CD8-positive, alpha-beta memory T cell (primary cell): ENCODE measurements around the gene SLC27A5. TPM values are rescaled to one million over a fixed set of nuclear protein-coding genes. Genes with fewer than 3 reads are reported as not detected.
A peak's percentile ranks its signal among the peaks of the same experiment; 100 is the strongest.

Source experiments
- CTCF ChIA-PET: fragments of 350-600 bp; sonication (Branson Sonifier 250); formaldehyde crosslinking; loops from one replicate; lab custom pipeline; 2021; ENCODE audit warnings: antibody characterized with exemption; lab: Charles Lee
- POLR2A ChIA-PET: fragments of 350-600 bp; sonication (Branson Sonifier 250); formaldehyde crosslinking; loops from one replicate; lab custom pipeline; 2021; ENCODE audit warnings: antibody characterized with exemption; lab: Charles Lee
- DNase-seq, 5 donors: peaks; one replicate each; pipeline versions ENCODE4 v3.0.0 to v3.0.0-alpha.2; 2020 to 2022; ENCODE audit warnings: mixed read lengths in 1 of 5
- H3K27ac ChIP-seq: one replicate; pipeline ENCODE4 v1.7.0; 2013; ENCODE audit warnings: low read depth, mild to moderate bottlenecking, low read length, moderate library complexity
- H3K27me3 ChIP-seq: 2 replicates; pipeline ENCODE4 v1.7.0; 2013; ENCODE audit warnings: low read length, mild to moderate bottlenecking; ENCODE audit not compliant: insufficient read depth, poor library complexity, severe bottlenecking
- H3K36me3 ChIP-seq: 2 replicates; pipeline ENCODE4 v1.7.0; 2013; ENCODE audit warnings: mild to moderate bottlenecking, low read length, moderate library complexity; ENCODE audit not compliant: insufficient read depth
- H3K4me1 ChIP-seq: 2 replicates; pipeline ENCODE4 v1.7.0; 2013; ENCODE audit warnings: mild to moderate bottlenecking, low read length, moderate library complexity; ENCODE audit not compliant: insufficient read depth
- H3K4me3 ChIP-seq: 2 replicates; pipeline ENCODE4 v1.7.0; 2013; ENCODE audit warnings: mild to moderate bottlenecking, low read length
- H3K9me3 ChIP-seq: 2 replicates; pipeline ENCODE4 v1.7.0; 2013; ENCODE audit warnings: mild to moderate bottlenecking, low read length
- H3K27ac Mint-ChIP-seq, 8 donors: one replicate each; pipeline ENCODE4 v1.8.0; 2020 to 2021; ENCODE audit warnings: mixed read lengths in 8 of 8, mild to moderate bottlenecking in 6 of 8, inconsistent platforms in 3 of 8, moderate library complexity in 3 of 8
- H3K27me3 Mint-ChIP-seq, 2 donors: one replicate each; pipeline ENCODE4 v1.8.0; 2020 to 2021; ENCODE audit warnings: mixed read lengths in 2 of 2, mild to moderate bottlenecking in 1 of 2, moderate library complexity in 1 of 2
- H3K36me3 Mint-ChIP-seq, 3 donors: one replicate each; pipeline ENCODE4 v1.8.0; 2020 to 2021; ENCODE audit warnings: mixed read lengths in 3 of 3, inconsistent platforms in 1 of 3, mild to moderate bottlenecking in 1 of 3
- H3K4me1 Mint-ChIP-seq, 3 donors: one replicate each; pipeline ENCODE4 v1.8.0; 2020 to 2021; ENCODE audit warnings: mixed read lengths in 3 of 3, inconsistent platforms in 1 of 3, mild to moderate bottlenecking in 1 of 3
- H3K4me3 Mint-ChIP-seq, 7 donors: one replicate each; pipeline ENCODE4 v1.8.0; 2020 to 2021; ENCODE audit warnings: mixed read lengths in 7 of 7, mild to moderate bottlenecking in 6 of 7, moderate library complexity in 4 of 7, inconsistent platforms in 2 of 7
- H3K9me3 Mint-ChIP-seq, 5 donors: one replicate each; pipeline ENCODE4 v1.8.0; 2020 to 2022; ENCODE audit warnings: mixed read lengths in 5 of 5, mild to moderate bottlenecking in 3 of 5, moderate library complexity in 2 of 5, inconsistent platforms in 1 of 5
- polyA plus RNA-seq: library from polyadenylated mRNA; unstranded; fragments of 300-500 nt; fragmentation: Illumina TruSeq; gene quantifications from one replicate; pipeline ENCODE4 v1.2.3, GENCODE V29; 2021
- total RNA-seq, 2 experiments: library from RNA; stranded (reverse); gene quantifications; one replicate each; pipeline ENCODE4 v1.2.3, GENCODE V29; 2021

The SLC27A5 gene
- total and polyA plus RNA-seq, 3 experiments from 2014 or later: 16.1 to 25.9 (median 19.1) TPM

DNA sequence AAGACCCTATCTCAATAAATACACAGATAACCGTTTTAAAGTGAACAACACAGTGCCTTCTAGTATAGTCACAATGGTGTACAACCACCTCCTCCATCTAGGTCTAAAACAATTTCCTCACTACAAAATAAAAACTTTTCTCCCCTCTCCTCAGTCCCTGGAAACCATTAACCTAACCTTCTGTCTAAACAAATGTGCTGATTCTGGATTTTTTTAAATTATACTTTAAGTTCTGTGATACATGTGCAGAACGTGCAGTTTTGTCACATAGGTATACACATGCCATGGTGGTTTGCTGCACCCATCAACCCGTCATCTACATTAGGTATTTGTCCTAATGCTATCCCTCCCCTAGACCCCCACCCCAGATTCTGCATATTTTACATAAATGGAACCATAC is 17.6 kb upstream of the SLC27A5 start:
- H3K4me3 ChIP-seq: no peak overlapping the region
- H3K27ac ChIP-seq: no peak overlapping the region
- ChIA-PET CTCF (interaction anchor here (1.1 kb wide), 1 partner anchor 10 kb away, joined by 6 read pairs; the partner anchor contains the start of gene ZBTB45), POLR2A (no interaction called here)
- Mint-ChIP-seq H3K4me1 (no peaks in the 10 kb centered on the region), H3K4me3 (peak overlapping the region in 1 of 7 donors; percentile 32), H3K27me3 (peaks cover 6 to 8% of the 10 kb centered on the region in 2 donors), H3K36me3 (no peaks in the 10 kb centered on the region), H3K27ac (no peak overlapping the region), H3K9me3 (peaks cover 0 to 2% (median 0%) of the 10 kb centered on the region in 5 donors)
- DNase-seq: no peak
- no peaks in the 10 kb centered on the region for H3K4me1 ChIP-seq
- no peaks in the 10 kb centered on the region for H3K9me3 ChIP-seq
- H3K36me3 ChIP-seq: no peaks in the 10 kb centered on the region
- no peaks in the 10 kb centered on the region for H3K27me3 ChIP-seq

DNA sequence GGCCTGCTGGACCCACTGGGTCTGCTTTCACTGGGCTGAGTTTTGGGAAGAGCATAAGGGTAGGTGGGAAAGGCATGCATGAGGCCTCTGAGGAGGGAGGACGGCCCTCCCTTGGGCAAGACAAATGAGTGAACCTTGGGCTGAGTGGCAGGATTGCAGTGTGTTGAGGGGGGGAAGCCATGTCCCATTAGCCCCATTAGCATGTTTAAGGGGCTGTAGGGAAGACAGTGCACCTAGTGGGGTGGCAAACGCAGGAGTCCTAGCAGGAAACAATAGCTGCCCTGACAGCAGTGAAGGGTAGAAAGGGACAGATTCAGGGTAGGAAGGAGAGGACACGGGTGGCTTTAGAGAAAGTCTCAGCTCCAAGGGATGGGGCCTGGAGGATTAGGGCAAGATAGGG is 10.9 kb upstream of the SLC27A5 start:
- H3K27ac ChIP-seq: no peak overlapping the region

DNA sequence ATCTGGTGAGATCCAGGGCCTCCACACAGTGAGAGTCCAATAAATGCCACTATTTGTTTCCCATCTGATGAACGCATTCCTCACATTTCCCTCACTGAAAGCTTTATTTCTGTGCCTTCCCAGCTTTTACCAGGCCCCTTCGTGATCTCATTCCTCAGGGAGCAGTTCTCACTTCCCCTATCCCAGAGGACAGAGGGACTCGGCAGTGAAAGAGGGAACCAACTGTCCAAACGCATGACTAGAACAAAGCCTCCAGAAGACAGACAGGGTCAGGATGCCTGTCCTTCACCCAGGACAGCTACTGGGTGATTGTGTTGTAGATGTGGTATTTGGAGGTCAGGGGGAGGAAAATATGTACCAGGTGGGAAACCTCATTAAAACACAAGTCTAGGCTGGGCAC is 9.9 kb upstream of the SLC27A5 start:
- H3K4me1 Mint-ChIP-seq: peaks cover 26 to 35% (median 29%) of the 10 kb centered on the region in 3 donors
- DNase-seq: no peak
- H3K36me3 Mint-ChIP-seq: peaks cover 0 to 13% (median 0%) of the 10 kb centered on the region in 3 donors
- H3K27ac ChIP-seq: no peak overlapping the region
- peaks cover 20% of the 10 kb centered on the region for H3K4me1 ChIP-seq
- no peaks in the 10 kb centered on the region for H3K36me3 ChIP-seq
- ChIA-PET CTCF (interaction anchor here (3.7 to 7.4 kb wide), 4 partner anchors 22 to 59 kb away, joined by 24 to 77 read pairs (median 37); partner anchors contain the start of genes CHMP2A, MZF1 and TRIM28), POLR2A (interaction anchor here (0.6 to 2.6 kb wide), 3 partner anchors 23 to 51 kb away, joined by 3 to 28 read pairs (median 17); partner anchors contain the start of genes MZF1 and TRIM28)
- H3K27ac Mint-ChIP-seq: peak overlapping the region in 4 of 8 donors; percentile 15 to 78 (median 50)
- H3K9me3 Mint-ChIP-seq: peaks cover 0 to 2% (median 0%) of the 10 kb centered on the region in 5 donors
- peak overlapping the region in 3 of 7 donors; percentile 23 to 63 (median 46) for H3K4me3 Mint-ChIP-seq
- no peaks in the 10 kb centered on the region for H3K27me3 ChIP-seq
- no peak overlapping the region for H3K4me3 ChIP-seq
- peaks cover 0 to 2% of the 10 kb centered on the region in 2 donors for H3K27me3 Mint-ChIP-seq
- no peaks in the 10 kb centered on the region for H3K9me3 ChIP-seq

More for the DNA sequence above, 10.9 kb upstream of the SLC27A5 start:
- Histone ChIP-seq H3K4me1 (peaks cover 20% of the 10 kb centered on the region), H3K36me3 (no peaks in the 10 kb centered on the region), H3K27me3 (no peaks in the 10 kb centered on the region), H3K9me3 (no peaks in the 10 kb centered on the region), H3K4me3 (no peak overlapping the region)
- Mint-ChIP-seq H3K4me3 (peak overlapping the region in 2 of 7 donors; percentile 6 to 8), H3K9me3 (peaks cover 0 to 2% (median 0%) of the 10 kb centered on the region in 5 donors), H3K27me3 (peaks cover 0 to 2% of the 10 kb centered on the region in 2 donors), H3K4me1 (peaks cover 26 to 29% (median 28%) of the 10 kb centered on the region in 3 donors), H3K27ac (peak overlapping the region in 2 of 8 donors; percentile 58 to 78), H3K36me3 (peaks cover 0 to 9% (median 0%) of the 10 kb centered on the region in 3 donors)
- no peak for DNase-seq
- CTCF ChIA-PET: interaction anchor here (4.6 to 7.4 kb wide), 2 partner anchors 21 to 58 kb away, joined by 29 to 77 read pairs; partner anchors contain the start of gene TRIM28
- POLR2A ChIA-PET: interaction anchor here (0.7 kb wide), 1 partner anchor 26 kb away, joined by 4 read pairs; no protein-coding TSS in a partner anchor

DNA sequence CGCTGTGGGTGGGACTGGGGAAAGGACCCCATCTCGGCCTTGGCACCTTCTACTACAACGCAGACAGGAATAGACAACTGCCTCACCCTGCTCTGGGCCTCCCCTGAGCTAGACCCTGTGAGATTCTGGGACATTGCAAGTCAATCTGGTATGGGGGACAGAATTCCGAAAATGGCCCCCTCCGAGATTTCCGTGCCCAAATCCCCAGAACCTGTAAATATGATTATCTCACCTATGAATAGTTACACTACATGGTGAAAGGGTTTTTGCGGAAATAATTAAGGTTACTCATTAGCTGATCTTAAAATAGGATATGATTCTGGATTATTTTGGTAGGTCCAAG is 8.4 kb upstream of the SLC27A5 start:
- Mint-ChIP-seq H3K27me3 (peaks cover 0 to 3% of the 10 kb centered on the region in 2 donors), H3K27ac (peak overlapping the region; percentile 90 to 99 (median 98)), H3K4me1 (peaks cover 33 to 42% (median 34%) of the 10 kb centered on the region in 3 donors), H3K4me3 (peak overlapping the region; percentile 90 to 97 (median 95)), H3K36me3 (peaks cover 0 to 26% (median 4%) of the 10 kb centered on the region in 3 donors), H3K9me3 (no peaks in the 10 kb centered on the region)
- Histone ChIP-seq H3K27ac (peak overlapping the region; percentile 86), H3K4me1 (peaks cover 20% of the 10 kb centered on the region), H3K27me3 (no peaks in the 10 kb centered on the region), H3K36me3 (peaks cover 6% of the 10 kb centered on the region), H3K4me3 (peak overlapping the region; percentile 81), H3K9me3 (no peaks in the 10 kb centered on the region)
- ChIA-PET POLR2A (interaction anchor here (0.6 to 2.6 kb wide), 15 partner anchors 21 to 337 kb away, joined by 3 to 28 read pairs (median 5); partner anchors contain the start of genes CHMP2A, MZF1, TRIM28 and UBE2M), CTCF (interaction anchor here (0.7 to 7.4 kb wide), 29 partner anchors 8 to 338 kb away, joined by 3 to 77 read pairs (median 5); partner anchors contain the start of genes CHMP2A, ERVK3-1, MZF1 and TRIM28)
- DNase-seq: no peak

DNA sequence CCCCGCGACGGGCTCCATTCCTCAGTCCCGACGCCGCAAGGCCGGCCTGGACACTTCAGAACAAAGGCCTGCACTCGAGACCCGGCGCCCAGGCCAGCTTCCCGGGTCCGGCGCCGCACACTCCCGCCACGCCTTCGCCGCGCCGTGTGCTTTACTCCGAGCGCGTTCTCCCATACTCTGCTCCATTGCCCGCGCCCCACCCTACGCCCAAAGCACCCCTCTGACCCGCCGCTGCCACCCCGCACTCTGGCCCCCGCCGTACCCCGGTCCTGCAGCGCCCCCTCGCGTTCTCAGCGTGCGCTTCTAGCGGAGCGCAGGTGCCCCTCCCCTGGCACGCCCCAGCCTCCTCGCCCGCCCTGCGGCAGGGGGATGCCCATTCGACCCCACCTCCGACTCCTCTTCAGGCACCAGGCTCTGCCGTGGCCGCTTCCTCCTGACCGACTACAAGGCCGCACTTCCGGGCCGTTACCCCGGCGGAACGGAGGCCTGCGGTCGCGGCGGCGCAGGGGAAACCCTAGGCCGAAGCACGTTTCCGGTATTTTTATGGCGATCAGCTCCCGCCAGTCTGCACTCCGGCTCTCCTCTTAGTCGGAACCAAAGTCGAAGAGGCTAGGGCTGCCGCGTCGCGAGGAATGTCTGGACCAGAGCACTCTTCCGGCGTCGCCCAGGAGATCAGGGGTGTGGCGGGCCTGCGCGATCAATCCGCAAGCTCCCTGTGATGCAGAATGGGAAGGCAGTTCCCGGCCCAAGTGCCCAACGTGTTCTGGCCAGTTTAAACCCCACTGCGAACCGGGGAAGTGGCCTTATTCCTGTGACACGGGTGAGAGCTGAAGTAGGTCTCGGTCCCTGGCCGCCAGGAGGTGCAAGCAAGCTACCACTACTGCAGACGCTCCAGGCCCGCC is 7.8 kb upstream of the SLC27A5 start, which contains the start of gene ZBTB45:
Gene ZBTB45, minus strand, starts transcription at position 456 of the 902 bp plus-strand sequence. CDS start 2,137 bp downstream, outside the sequence.
- H3K4me1 Mint-ChIP-seq: peaks cover 34 to 46% (median 35%) of the 10 kb centered on the region in 3 donors
- POLR2A ChIA-PET: interaction anchor here (0.6 to 2.6 kb wide), 15 partner anchors 20 to 336 kb away, joined by 3 to 28 read pairs (median 5); partner anchors contain the start of genes CHMP2A, MZF1, TRIM28 and UBE2M
- peaks cover 0 to 3% of the 10 kb centered on the region in 2 donors for H3K27me3 Mint-ChIP-seq

DNA sequence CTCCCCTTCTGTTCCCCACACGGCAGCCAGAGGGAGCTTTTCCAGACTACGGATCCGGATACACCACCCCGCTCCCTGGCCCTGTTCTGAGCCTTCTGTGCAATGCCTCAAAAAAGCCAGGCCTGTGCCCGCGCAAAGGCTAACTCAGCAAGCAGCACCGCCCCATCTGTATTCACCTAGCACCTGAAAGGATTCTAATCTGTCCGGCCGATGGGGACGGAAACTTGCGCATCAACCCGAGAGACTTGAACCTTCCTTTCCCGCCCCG is 7.2 kb upstream of the SLC27A5 start:
- Histone ChIP-seq H3K4me3 (peak overlapping the region; percentile 81), H3K27ac (peak overlapping the region; percentile 86), H3K27me3 (no peaks in the 10 kb centered on the region), H3K9me3 (no peaks in the 10 kb centered on the region), H3K4me1 (peaks cover 27% of the 10 kb centered on the region), H3K36me3 (peaks cover 6% of the 10 kb centered on the region)
- Mint-ChIP-seq H3K36me3 (peaks cover 0 to 29% (median 4%) of the 10 kb centered on the region in 3 donors), H3K27ac (peak overlapping the region; percentile 90 to 99 (median 98)), H3K27me3 (peaks cover 0 to 3% of the 10 kb centered on the region in 2 donors), H3K9me3 (no peaks in the 10 kb centered on the region), H3K4me3 (peak overlapping the region; percentile 90 to 97 (median 95)), H3K4me1 (peaks cover 38 to 52% (median 38%) of the 10 kb centered on the region in 3 donors)
- DNase-seq: peak; percentile 23 to 65 (median 28)
- CTCF ChIA-PET: interaction anchor here (0.7 to 7.4 kb wide), 9 partner anchors 19 to 337 kb away, joined by 3 to 77 read pairs (median 24); partner anchors contain the start of genes CHMP2A, MZF1 and TRIM28
- POLR2A ChIA-PET: interaction anchor here (1.7 to 2.1 kb wide), 3 partner anchors 35 to 61 kb away, joined by 6 to 16 read pairs (median 12); partner anchors contain the start of genes CHMP2A and UBE2M

More for the DNA sequence above, 7.8 kb upstream of the SLC27A5 start, which contains the start of gene ZBTB45:
- Histone ChIP-seq H3K27me3 (no peaks in the 10 kb centered on the region), H3K9me3 (no peaks in the 10 kb centered on the region), H3K36me3 (peaks cover 6% of the 10 kb centered on the region), H3K4me3 (peak within 1 kb of the TSS; percentile 81), H3K27ac (peak within 1 kb of the TSS; percentile 86), H3K4me1 (peaks cover 23% of the 10 kb centered on the region)
- CTCF ChIA-PET: interaction anchor here (0.7 to 7.4 kb wide), 30 partner anchors 9 to 338 kb away, joined by 3 to 77 read pairs (median 4); partner anchors contain the start of genes CHMP2A, ERVK3-1, MZF1 and TRIM28
- no peaks in the 10 kb centered on the region for H3K9me3 Mint-ChIP-seq
- H3K4me3 Mint-ChIP-seq: peak within 1 kb of the TSS; percentile 90 to 97 (median 95)
- peak within 1 kb of the TSS; percentile 90 to 99 (median 98) for H3K27ac Mint-ChIP-seq
- peaks cover 0 to 29% (median 4%) of the 10 kb centered on the region in 3 donors for H3K36me3 Mint-ChIP-seq
- DNase-seq: peak; percentile 84 to 90 (median 88)
